ENCODE measurements around the gene VIPR1. TPM values are rescaled to one million over a fixed set of nuclear protein-coding genes. Genes with fewer than 3 reads are reported as not detected.

The VIPR1 gene
- total RNA-seq, 2 experiments from 2014 or later = 6.6 to 6.7 TPM

- no peaks in the 10 kb centered on the region for H3K27me3 Mint-ChIP-seq
- H3K36me3 Mint-ChIP-seq (ENCODE audit: low read depth) = no peaks in the 10 kb centered on the region
- CTCF ChIA-PET = interaction anchor here (1.4 to 1.9 kb wide), 2 partner anchors 32 to 33 kb away, joined by 5 to 6 read pairs; no protein-coding TSS in a partner anchor
- H3K4me1 Mint-ChIP-seq = peaks cover 23% of the 10 kb centered on the region
- POLR2A ChIA-PET = no interaction called here
- DNase-seq (no peak), ATAC-seq (no peak)
- no peak overlapping the region for H3K27ac Mint-ChIP-seq
- H3K4me3 Mint-ChIP-seq = no peak overlapping the region
- H3K9me3 Mint-ChIP-seq (ENCODE audit: low read depth) = no peaks in the 10 kb centered on the region
- intact Hi-C loops (cut with DNase I, micrococcal nuclease) = no loop called here
Observed at GRCh38 chr3:42513521-42513920, 11.1 kb downstream of the VIPR1 start.

- Mint-ChIP-seq H3K9me3 (ENCODE audit: low read depth) (no peaks in the 10 kb centered on the region), H3K27me3 (no peaks in the 10 kb centered on the region), H3K4me1 (peaks cover 24% of the 10 kb centered on the region), H3K36me3 (ENCODE audit: low read depth) (no peaks in the 10 kb centered on the region), H3K4me3 (no peak overlapping the region), H3K27ac (no peak overlapping the region)
- ATAC-seq = no peak
- no peak for DNase-seq
- ChIA-PET CTCF (no interaction called here), POLR2A (no interaction called here)
- intact Hi-C loops (cut with DNase I, micrococcal nuclease) = no loop called here
Observed at GRCh38 chr3:42514876-42515275, 12.4 kb downstream of the VIPR1 start.

- H3K9me3 Mint-ChIP-seq (ENCODE audit: low read depth) = no peaks in the 10 kb centered on the region
- intact Hi-C loops (cut with DNase I, micrococcal nuclease) = no loop called here
- H3K36me3 Mint-ChIP-seq (ENCODE audit: low read depth) = peaks cover 3% of the 10 kb centered on the region
- DNase-seq (no peak), ATAC-seq (no peak)
- H3K4me3 Mint-ChIP-seq = no peak overlapping the region
- peaks cover 27% of the 10 kb centered on the region for H3K4me1 Mint-ChIP-seq
- H3K27me3 Mint-ChIP-seq = no peaks in the 10 kb centered on the region
- ChIA-PET CTCF (no interaction called here), POLR2A (no interaction called here)
- H3K27ac Mint-ChIP-seq = no peak overlapping the region
Observed at GRCh38 chr3:42515391-42515916, 13.0 kb downstream of the VIPR1 start.

- ATAC-seq = no peak
- ChIA-PET CTCF (interaction anchor here (0.8 kb wide), 1 partner anchor 8 kb away, joined by 3 read pairs; no protein-coding TSS in a partner anchor), POLR2A (interaction anchor here (1.0 kb wide), 1 partner anchor 14 kb away, joined by 3 read pairs; the partner anchor contains the start of gene VIPR1)
- Mint-ChIP-seq H3K9me3 (ENCODE audit: low read depth) (no peaks in the 10 kb centered on the region), H3K4me3 (no peak overlapping the region), H3K27me3 (no peaks in the 10 kb centered on the region), H3K4me1 (peaks cover 30% of the 10 kb centered on the region), H3K36me3 (ENCODE audit: low read depth) (peaks cover 4% of the 10 kb centered on the region), H3K27ac (no peak overlapping the region)
- intact Hi-C loops (cut with DNase I, micrococcal nuclease) = no loop called here
- DNase-seq = no peak
Observed at GRCh38 chr3:42515976-42516375, 13.5 kb downstream of the VIPR1 start.

- ChIA-PET CTCF (interaction anchor here (0.8 to 2.0 kb wide), 4 partner anchors 9 to 20 kb away, joined by 3 to 5 read pairs (median 4); no protein-coding TSS in a partner anchor), POLR2A (interaction anchor here (1.0 kb wide), 1 partner anchor 14 kb away, joined by 3 read pairs; the partner anchor contains the start of gene VIPR1)
- Mint-ChIP-seq H3K27me3 (no peaks in the 10 kb centered on the region), H3K9me3 (ENCODE audit: low read depth) (no peaks in the 10 kb centered on the region), H3K4me1 (peaks cover 29% of the 10 kb centered on the region), H3K4me3 (no peak overlapping the region), H3K27ac (no peak overlapping the region), H3K36me3 (ENCODE audit: low read depth) (peaks cover 9% of the 10 kb centered on the region)
- no peak for ATAC-seq
- no peak for DNase-seq
- intact Hi-C loops (cut with DNase I, micrococcal nuclease) = no loop called here
Observed at GRCh38 chr3:42516443-42516842, 14.0 kb downstream of the VIPR1 start.

GRCh38 chr3:42517117-42517516 lies 14.7 kb downstream of the VIPR1 start:
- peaks cover 27% of the 10 kb centered on the region for H3K4me1 Mint-ChIP-seq
- H3K9me3 Mint-ChIP-seq (ENCODE audit: low read depth) = no peaks in the 10 kb centered on the region
- DNase-seq (no peak), ATAC-seq (no peak)
- CTCF ChIA-PET = interaction anchor here (0.9 to 2.0 kb wide), 3 partner anchors 15 to 19 kb away, joined by 3 to 5 read pairs (median 4); no protein-coding TSS in a partner anchor
- POLR2A ChIA-PET = interaction anchor here (1.0 kb wide), 1 partner anchor 15 kb away, joined by 3 read pairs; the partner anchor contains the start of gene VIPR1
- intact Hi-C loops (cut with DNase I, micrococcal nuclease) = no loop called here
- no peaks in the 10 kb centered on the region for H3K27me3 Mint-ChIP-seq
- H3K36me3 Mint-ChIP-seq (ENCODE audit: low read depth) = peaks cover 9% of the 10 kb centered on the region
- no peak overlapping the region for H3K4me3 Mint-ChIP-seq
- H3K27ac Mint-ChIP-seq = no peak overlapping the region

- H3K27ac Mint-ChIP-seq = no peak overlapping the region
- POLR2A ChIA-PET = no interaction called here
Observed at GRCh38 chr3:42518800-42519567, 16.5 kb downstream of the VIPR1 start.

GRCh38 chr3:42519568-42519962 lies 17.1 kb downstream of the VIPR1 start:
- H3K9me3 Mint-ChIP-seq (ENCODE audit: low read depth) = no peaks in the 10 kb centered on the region
- ATAC-seq (peak; percentile 98), DNase-seq (peak; percentile 39)
- no peaks in the 10 kb centered on the region for H3K27me3 Mint-ChIP-seq
- peak overlapping the region; percentile 89 for H3K27ac Mint-ChIP-seq
- peaks cover 27% of the 10 kb centered on the region for H3K4me1 Mint-ChIP-seq
- H3K4me3 Mint-ChIP-seq = no peak overlapping the region
- ChIA-PET POLR2A (no interaction called here), CTCF (interaction anchor here (1.0 to 2.1 kb wide), 5 partner anchors 9 to 94 kb away, joined by 3 to 16 read pairs (median 5); partner anchors contain the start of gene VIPR1)
- H3K36me3 Mint-ChIP-seq (ENCODE audit: low read depth) = peaks cover 16% of the 10 kb centered on the region
- intact Hi-C loops (cut with DNase I, micrococcal nuclease) = loop anchor here in 1 of 2 experiments (1.0 kb wide), 2 partner anchors 17 kb away; partner anchors contain the start of gene VIPR1

More at GRCh38 chr3:42518800-42519567, 16.5 kb downstream of the VIPR1 start:
- Mint-ChIP-seq H3K36me3 (ENCODE audit: low read depth) (peaks cover 15% of the 10 kb centered on the region), H3K4me3 (no peak overlapping the region), H3K4me1 (peaks cover 27% of the 10 kb centered on the region), H3K27me3 (no peaks in the 10 kb centered on the region), H3K9me3 (ENCODE audit: low read depth) (no peaks in the 10 kb centered on the region)
- intact Hi-C loops (cut with DNase I, micrococcal nuclease) = loop anchor here in 1 of 2 experiments (1.0 kb wide), 2 partner anchors 17 kb away; partner anchors contain the start of gene VIPR1
- CTCF ChIA-PET = interaction anchor here (1.0 to 2.1 kb wide), 5 partner anchors 9 to 95 kb away, joined by 3 to 16 read pairs (median 5); partner anchors contain the start of gene VIPR1
- DNase-seq (peak; percentile 53), ATAC-seq (no peak)

GRCh38 chr3:42520336-42520735 lies 17.9 kb downstream of the VIPR1 start:
- ATAC-seq (no peak), DNase-seq (no peak)
- H3K4me1 Mint-ChIP-seq = peaks cover 31% of the 10 kb centered on the region
- intact Hi-C loops (cut with DNase I, micrococcal nuclease) = no loop called here
- H3K4me3 Mint-ChIP-seq = no peak overlapping the region
- peaks cover 16% of the 10 kb centered on the region for H3K36me3 Mint-ChIP-seq (ENCODE audit: low read depth)
- CTCF ChIA-PET = interaction anchor here (1.0 to 2.1 kb wide), 3 partner anchors 10 to 18 kb away, joined by 3 to 16 read pairs (median 5); partner anchors contain the start of gene VIPR1
- POLR2A ChIA-PET = no interaction called here
- H3K27ac Mint-ChIP-seq = peak overlapping the region; percentile 62
- no peaks in the 10 kb centered on the region for H3K9me3 Mint-ChIP-seq (ENCODE audit: low read depth)
- H3K27me3 Mint-ChIP-seq = no peaks in the 10 kb centered on the region

- DNase-seq (no peak), ATAC-seq (no peak)
- CTCF ChIA-PET = interaction anchor here (2.1 kb wide), 1 partner anchor 19 kb away, joined by 16 read pairs; the partner anchor contains the start of gene VIPR1
- Mint-ChIP-seq H3K27me3 (no peaks in the 10 kb centered on the region), H3K27ac (no peak overlapping the region), H3K4me1 (peaks cover 32% of the 10 kb centered on the region), H3K36me3 (ENCODE audit: low read depth) (peaks cover 16% of the 10 kb centered on the region), H3K9me3 (ENCODE audit: low read depth) (no peaks in the 10 kb centered on the region), H3K4me3 (no peak overlapping the region)
- intact Hi-C loops (cut with DNase I, micrococcal nuclease) = no loop called here
- POLR2A ChIA-PET = no interaction called here
Observed at GRCh38 chr3:42520906-42521305, 18.5 kb downstream of the VIPR1 start.

- no peaks in the 10 kb centered on the region for H3K9me3 Mint-ChIP-seq (ENCODE audit: low read depth)
- H3K27me3 Mint-ChIP-seq = no peaks in the 10 kb centered on the region
- DNase-seq (no peak), ATAC-seq (no peak)
- ChIA-PET POLR2A (interaction anchor here (0.7 kb wide), 1 partner anchor 307 kb away, joined by 3 read pairs; no protein-coding TSS in a partner anchor), CTCF (interaction anchor here (0.6 to 1.4 kb wide), 5 partner anchors 17 to 277 kb away, joined by 3 to 4 read pairs (median 3); no protein-coding TSS in a partner anchor)
- H3K27ac Mint-ChIP-seq = no peak overlapping the region
- peaks cover 16% of the 10 kb centered on the region for H3K36me3 Mint-ChIP-seq (ENCODE audit: low read depth)
- no peak overlapping the region for H3K4me3 Mint-ChIP-seq
- intact Hi-C loops (cut with DNase I, micrococcal nuclease) = no loop called here
- peaks cover 58% of the 10 kb centered on the region for H3K4me1 Mint-ChIP-seq
Observed at GRCh38 chr3:42524751-42525150, 22.3 kb downstream of the VIPR1 start.

Data from activated CD4-positive, alpha-beta T cell treated with anti-CD3 and anti-CD28 coated beads for 36 hours (primary cell).